ENCODE measurements around the gene QKI. TPM values are rescaled to one million over a fixed set of nuclear protein-coding genes. Genes with fewer than 3 reads are reported as not detected.
"Not testable (repeated sequence)": the region's sequence is repeated elsewhere in the genome, so short reads cannot be mapped to it uniquely, and the experiment has no call there.

Gene QKI
- polyA plus RNA-seq, 3 donors: 228 to 255 (median 244) TPM

DNA sequence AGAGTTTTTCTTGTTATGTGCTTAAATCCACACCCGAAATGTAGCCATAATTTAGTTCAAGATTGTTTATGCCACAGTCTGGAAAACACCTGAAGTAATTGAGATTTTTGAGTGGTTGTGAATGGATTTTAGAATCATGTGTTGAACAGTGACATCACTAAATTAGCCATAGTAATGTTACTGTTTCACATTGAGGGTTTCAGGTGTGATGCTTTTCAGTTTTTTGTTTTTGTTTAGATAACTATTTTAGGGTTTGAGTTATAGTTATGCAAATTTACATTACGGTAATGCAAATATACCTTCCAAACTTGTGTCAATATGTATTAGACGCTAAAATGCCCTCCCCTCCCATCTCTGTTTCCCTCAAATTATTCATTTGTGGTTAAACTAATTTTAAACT is 22.9 kb downstream of the QKI start:
- no peak for DNase-seq (ENCODE audit: low read depth in 3 of 3, low spot score in 2 of 3)

DNA sequence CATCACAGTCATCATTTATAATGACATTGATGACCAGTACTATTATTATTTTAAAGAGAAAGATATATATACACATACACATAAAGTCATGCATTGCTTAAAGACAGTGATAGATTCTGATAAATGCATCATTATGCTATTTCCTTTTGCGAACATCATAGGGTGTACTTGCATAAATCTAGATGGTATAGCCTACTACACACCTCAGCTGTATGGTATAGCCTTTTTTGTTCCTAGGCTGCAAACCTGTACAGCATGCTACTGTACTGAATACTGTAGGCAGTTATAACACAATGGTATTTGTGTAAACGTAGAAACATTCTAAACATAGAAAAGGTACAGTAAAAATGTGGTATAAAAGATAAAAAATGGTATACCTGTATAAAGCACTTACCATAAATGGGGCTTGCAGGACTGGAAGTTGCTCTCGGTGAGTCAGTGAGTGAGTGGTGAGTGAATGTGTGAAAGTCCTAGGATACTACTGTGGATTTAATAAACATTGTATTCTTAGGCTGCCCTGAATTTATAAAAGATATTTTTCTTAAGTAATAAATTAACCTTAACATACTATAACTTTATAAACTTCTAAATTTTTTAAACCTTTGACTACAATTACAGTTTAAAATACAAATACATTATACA is 23.9 kb downstream of the QKI start:
- no peak for DNase-seq (ENCODE audit: low read depth in 3 of 3, low spot score in 2 of 3)

- no peak for DNase-seq (ENCODE audit: low read depth in 3 of 3, low spot score in 2 of 3)
Observed at GRCh38 chr6:163438940-163439335, 24.4 kb downstream of the QKI start.

GRCh38 chr6:163439390-163439789 is 24.9 kb downstream of the QKI start:
- DNase-seq (ENCODE audit: low read depth in 3 of 3, low spot score in 2 of 3): not testable (repeated sequence)

DNA sequence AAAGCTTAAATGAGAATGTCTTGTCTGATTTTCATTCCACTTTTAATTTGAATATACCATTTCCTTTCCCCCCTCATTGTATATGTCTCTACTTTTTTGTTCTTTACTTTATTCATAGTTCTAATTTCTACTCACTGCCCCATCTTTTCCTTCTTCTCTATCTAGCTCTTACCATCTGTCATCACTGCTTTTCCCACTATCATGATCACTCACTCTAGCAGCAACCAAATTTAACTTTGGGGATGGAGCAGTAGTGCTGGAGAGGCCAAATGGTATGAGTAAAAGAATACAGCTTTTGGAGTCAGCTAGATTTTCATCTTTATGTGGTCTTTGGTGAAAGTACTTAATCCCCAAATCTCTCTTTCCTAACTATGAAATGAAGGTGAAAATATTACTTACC is 25.5 kb downstream of the QKI start:
- DNase-seq (ENCODE audit: low read depth in 3 of 3, low spot score in 2 of 3): no peak

GRCh38 chr6:163442336-163442735 is 27.8 kb downstream of the QKI start:
- DNase-seq (ENCODE audit: low read depth in 3 of 3, low spot score in 2 of 3): no peak

- no peak for DNase-seq (ENCODE audit: low read depth in 3 of 3, low spot score in 2 of 3)
Observed at GRCh38 chr6:163444077-163444476, 29.6 kb downstream of the QKI start.

GRCh38 chr6:163446549-163446948 is 32.0 kb downstream of the QKI start:
- DNase-seq (ENCODE audit: low read depth in 3 of 3, low spot score in 2 of 3): no peak

GRCh38 chr6:163449076-163449475 is 34.6 kb downstream of the QKI start:
- DNase-seq (ENCODE audit: low read depth in 3 of 3, low spot score in 2 of 3): no peak

DNA sequence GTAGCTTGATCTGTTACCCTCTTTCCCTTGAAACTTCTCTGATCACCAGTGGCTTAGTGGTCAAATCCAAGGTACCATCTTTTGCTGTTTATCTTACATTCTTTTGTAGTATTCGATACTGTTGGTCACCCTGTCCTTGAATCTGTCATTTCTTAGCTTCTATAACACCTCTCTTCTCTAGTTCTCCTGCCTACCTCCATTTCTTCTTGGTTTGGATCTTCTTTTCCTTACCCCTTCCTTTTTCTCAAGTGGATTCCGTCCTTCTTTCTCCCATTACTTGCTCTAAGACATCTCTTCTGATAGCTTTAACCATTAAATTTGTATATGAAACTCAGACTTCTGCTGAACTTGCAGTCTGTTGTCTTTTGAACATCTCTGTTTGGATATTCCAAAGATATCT is 39.9 kb downstream of the QKI start:
- no peak for DNase-seq (ENCODE audit: low read depth in 3 of 3, low spot score in 2 of 3)

DNA sequence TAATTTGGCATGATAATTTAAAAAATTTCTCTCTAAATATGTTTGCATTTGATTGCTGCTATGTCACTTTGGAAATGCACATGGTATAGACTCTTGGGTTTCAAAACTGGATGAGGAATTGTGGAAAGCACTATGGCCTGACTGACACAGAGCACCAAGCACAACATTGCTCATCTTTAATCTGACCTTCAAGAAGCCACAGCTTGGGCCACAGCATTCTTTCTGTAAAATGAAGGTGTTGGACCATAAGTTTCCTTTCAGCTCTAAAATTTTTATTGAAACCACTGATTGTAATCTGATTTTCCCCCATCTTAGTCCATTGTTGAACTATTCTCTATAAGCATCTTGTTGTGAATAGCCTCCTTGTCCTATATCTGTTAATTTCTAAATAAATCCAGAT is 41.0 kb downstream of the QKI start:
- no peak for DNase-seq (ENCODE audit: low read depth in 3 of 3, low spot score in 2 of 3)

DNA sequence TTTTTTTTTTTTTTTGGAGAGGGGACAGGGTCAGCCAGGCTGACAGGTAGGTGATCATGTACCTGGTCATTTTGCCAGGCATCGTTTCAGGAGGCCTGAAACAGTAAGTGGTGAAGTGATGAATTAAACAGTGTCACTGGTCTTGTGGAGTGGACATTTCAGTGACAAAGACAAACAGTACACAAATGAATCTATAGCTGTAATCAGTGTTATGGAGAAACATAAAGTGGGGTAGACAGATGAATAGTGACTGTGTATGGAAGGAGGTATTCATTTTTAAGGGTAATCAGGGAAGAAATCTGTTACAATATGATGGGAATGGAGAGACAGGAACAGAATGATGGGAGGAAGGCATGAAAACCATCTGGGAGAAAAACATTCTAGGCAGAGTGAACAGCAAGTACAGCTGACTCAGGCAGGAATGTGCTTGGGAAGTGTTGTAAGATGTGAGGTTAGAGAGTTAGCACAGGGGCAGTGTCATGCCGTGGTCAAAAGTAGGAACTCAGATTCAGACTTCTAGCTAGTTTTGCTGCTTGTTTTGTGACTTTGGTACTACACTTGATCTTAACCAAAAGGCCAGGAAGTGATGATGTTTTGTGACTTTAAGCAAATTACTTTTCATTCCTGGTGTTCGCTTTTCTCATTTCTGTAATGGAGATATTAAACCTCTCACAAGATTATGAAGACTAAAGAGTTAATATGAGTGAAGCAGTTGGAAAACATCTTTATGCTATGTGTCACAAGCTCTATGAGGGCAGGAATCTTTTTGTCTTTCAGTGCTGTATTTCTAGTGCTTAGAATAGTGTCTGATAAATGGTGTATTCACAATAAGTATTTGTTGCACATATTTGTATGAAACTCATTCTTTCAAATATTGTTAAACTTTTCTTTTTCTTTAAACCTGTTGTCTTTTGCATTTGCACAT is 43.4 kb downstream of the QKI start:
- DNase-seq (ENCODE audit: low read depth in 3 of 3, low spot score in 2 of 3): no peak

GRCh38 chr6:163459007-163459406 is 44.5 kb downstream of the QKI start:
- no peak for DNase-seq (ENCODE audit: low read depth in 3 of 3, low spot score in 2 of 3)

GRCh38 chr6:163459536-163459935 is 45.0 kb downstream of the QKI start:
- DNase-seq (ENCODE audit: low read depth in 3 of 3, low spot score in 2 of 3): no peak

GRCh38 chr6:163460307-163460782 is 45.8 kb downstream of the QKI start:
- DNase-seq (ENCODE audit: low read depth in 3 of 3, low spot score in 2 of 3): peak in 1 of 3 donors; percentile 3

GRCh38 chr6:163461696-163462095 is 47.2 kb downstream of the QKI start:
- DNase-seq (ENCODE audit: low read depth in 3 of 3, low spot score in 2 of 3): no peak

- DNase-seq (ENCODE audit: low read depth in 3 of 3, low spot score in 2 of 3): no peak
Observed at GRCh38 chr6:163463180-163463579, 48.7 kb downstream of the QKI start.

GRCh38 chr6:163463795-163464194 is 49.3 kb downstream of the QKI start:
- DNase-seq (ENCODE audit: low read depth in 3 of 3, low spot score in 2 of 3): no peak

- no peak for DNase-seq (ENCODE audit: low read depth in 3 of 3, low spot score in 2 of 3)
Observed at GRCh38 chr6:163466839-163467390, 52.4 kb downstream of the QKI start.

- DNase-seq (ENCODE audit: low read depth in 3 of 3, low spot score in 2 of 3): no peak
Observed at GRCh38 chr6:163468738-163469137, 54.2 kb downstream of the QKI start.

GRCh38 chr6:163469459-163469985 is 55.0 kb downstream of the QKI start:
- no peak for DNase-seq (ENCODE audit: low read depth in 3 of 3, low spot score in 2 of 3)
